Measurements from ENCODE around the gene FUOM.

Gene FUOM

GRCh38 chr10:133366130-133366478 is 8.3 kb upstream of the FUOM start:
- DNase-seq: no peak

DNA sequence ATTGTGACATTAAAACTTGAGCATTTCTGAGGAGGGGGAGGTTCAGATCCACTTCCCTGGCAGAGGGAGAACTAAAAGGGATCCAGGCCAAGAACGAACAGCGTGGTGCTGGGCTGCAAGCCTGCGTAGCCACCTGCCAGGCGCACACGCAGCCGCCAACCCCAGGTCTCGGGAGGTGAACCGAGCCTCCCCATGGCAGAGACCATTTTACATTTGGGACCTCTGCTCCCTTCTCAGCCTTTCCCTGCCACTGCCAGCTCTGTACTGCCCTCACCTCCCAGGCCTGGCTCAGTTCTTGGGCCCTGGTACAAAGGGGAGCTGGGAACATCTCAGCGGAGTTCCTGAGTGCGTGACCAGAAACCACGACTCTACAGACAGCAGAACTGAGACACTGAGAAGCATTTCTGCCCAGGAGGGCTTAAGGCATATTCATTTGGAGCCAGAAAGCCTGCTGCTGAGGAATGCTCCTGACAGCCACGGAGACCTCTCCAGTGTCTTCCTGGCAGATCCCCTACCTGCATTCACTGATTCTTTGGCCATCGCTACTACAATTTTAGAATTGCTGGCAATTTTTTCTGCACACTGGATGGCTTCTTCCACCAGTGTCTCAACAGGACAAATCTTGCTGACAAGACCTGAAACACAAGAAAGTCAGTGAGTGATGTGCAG is 7.8 kb upstream of the FUOM start:
- DNase-seq: no peak

- no peak for DNase-seq
Measured at GRCh38 chr10:133364645-133365431, 7.0 kb upstream of the FUOM start.

DNA sequence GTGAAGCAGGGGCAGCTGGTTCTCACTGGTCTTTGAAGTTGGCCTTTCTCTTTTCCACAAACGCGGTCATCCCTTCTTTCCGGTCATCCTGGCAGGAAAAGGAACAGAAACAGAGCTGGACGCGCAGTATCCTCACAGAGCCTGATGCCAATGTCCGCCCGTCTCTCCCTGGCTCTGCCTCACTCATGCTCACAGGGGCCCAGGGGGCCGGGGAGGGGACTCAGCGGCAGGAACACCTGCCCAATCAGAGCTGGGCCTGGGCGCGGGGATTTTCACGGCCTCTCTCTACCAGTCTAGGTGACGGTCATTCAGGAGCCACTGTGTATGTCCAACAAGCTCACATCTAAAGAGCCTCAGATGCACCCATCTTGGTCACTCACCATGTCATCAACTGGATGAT is 5.0 kb upstream of the FUOM start:
- DNase-seq: no peak

- DNase-seq: no peak
Measured at GRCh38 chr10:133361773-133362441, 4.1 kb upstream of the FUOM start.

GRCh38 chr10:133361227-133361626 is 3.4 kb upstream of the FUOM start:
- DNase-seq: no peak

DNA sequence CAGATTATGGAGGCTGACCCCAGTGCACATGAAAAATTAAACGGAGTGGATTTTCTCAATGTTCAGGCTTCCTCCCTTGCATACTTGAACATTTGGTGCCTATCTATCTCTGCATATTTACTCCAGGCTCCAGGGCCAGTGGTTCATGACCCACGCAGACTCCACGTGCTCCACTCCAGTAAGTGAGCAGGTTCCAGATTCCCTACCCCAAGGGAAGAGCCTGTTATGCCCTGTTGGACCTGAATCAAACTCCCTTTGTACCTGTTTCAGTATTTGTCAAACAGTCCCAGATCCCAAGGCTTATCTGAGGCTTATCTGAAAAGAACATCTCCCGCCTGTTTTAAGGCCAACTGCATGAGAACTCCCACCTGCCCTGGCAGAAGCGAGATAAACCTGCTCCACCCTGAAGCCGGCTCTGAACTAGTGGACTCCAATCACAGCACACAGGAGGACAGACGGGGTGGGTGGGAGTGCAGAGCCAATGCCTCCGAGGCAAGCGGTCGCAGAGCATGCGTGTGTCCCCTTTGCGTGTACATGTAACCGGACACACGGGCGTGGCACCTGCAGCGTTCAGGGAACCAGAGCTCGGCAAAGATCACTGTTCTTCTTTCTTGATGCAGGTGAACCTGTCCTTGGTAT is 2.3 kb upstream of the FUOM start:
- no peak for DNase-seq

GRCh38 chr10:133359554-133359971 is 1.7 kb upstream of the FUOM start:
- no peak for DNase-seq

DNA sequence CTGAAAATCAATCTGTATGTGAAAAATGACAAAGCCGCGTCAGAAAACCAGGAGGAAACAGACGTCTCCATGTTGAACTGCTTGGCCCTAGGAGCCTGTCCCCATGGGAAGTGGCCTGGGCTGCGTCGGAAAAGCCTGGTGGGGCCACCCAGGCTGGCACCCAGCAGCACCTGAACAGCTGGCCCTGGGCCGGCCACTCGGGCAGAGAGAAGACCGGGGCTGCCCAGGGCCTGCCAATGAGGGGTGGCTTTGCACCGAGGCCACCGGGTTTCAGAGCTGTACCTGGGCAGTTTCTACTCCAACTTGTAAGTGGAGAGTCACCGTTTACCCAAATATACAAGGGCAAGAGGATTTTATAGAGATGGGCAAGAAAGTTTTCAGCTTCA is 1.1 kb upstream of the FUOM start:
- no peak for DNase-seq

DNA sequence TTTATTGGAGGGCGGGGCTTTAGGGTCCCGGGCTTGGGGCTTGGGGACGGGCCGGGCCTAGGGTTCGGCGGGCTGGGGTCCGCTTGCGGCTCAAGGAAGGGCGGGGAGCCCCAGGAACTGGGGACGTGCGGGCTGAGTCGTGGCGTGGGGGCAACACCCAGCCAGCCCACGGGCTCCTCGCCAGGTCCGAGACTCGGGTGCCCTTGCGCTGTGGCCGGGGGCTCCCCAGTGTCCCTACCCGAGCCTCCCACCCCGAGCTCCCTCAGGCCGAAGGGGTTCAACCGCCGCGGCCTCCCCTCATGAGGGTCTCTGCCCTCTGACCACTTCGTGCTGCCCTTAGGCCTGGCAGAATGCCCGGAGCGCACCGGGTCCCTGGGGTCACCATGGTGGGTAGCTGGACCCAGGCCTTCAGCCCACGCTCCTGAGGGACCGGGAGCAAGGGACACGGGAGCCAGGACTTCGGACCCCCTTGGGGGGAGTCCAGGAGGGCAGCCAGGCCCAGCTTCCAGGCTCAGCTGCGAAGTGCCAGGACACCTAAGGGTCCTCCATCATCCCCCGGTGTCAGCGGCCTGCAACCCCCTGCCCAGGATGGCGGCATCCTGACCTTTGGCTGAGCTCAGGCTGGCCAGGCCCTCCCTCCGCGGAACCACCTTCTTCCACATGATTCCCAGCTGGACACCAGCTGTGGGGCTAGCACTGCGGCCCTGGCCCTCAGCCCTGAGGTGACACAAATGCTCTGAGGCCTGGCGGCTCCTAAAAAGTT is 524 bp upstream of the FUOM start:
- DNase-seq: no peak

DNA sequence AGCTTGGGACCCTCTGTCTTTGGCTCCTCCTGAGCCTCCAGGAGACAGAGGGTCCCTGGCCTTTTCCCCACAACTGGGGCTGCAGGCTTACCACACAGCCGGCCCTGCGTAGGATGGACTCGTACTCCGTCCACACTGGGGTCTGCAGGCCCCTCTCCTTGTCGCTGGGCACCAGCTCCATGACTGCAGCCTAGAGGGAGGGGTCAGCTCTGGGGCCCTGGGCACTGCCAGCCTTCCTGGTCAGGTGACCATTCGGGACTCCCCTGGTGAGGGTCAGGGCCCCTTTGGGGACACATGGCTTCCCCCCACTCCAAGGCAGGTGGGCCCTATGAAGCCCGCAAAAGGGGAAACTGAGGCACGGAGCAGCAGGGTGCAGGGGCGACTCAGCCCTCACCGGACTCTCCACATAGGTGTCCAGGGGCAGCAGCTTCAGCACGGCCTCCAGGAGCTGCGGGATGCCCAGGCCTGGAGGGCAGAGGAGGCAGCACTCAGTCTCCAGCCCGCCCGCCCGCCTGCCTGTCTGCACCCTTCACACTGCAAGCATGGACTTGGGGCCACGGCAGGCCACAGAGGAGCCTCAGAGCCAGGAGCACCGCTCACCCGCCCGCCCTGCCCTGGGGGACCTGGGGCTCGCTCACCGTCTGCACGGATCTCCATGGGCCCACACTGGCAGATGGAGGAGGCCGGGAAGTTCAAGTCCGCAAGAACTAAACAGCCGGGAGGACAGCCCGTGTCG is 1.1 kb downstream of the FUOM start:
- DNase-seq: no peak

DNA sequence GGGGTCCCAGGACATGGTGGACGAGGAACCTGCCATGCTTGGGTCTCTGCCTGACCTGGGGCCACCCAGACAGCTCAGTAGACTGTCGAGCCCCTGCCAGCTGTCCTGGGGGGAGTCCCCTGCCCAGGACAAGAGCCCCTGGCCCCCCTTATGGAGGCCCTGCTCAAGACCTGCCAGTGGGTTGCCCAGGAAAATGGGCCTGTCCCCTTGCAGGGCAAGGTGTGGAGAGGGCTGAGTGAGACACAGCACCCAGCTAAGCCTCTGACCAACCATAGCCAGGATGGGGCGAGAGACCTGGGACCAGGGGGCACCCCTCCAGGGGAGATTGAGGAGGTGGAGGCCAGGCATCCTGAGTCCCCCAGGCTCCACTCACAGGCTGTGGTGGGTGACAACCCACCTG is 1.8 kb downstream of the FUOM start:
- DNase-seq: no peak

- DNase-seq: no peak
Measured at GRCh38 chr10:133355266-133355665, 2.6 kb downstream of the FUOM start.

- no peak for DNase-seq
Measured at GRCh38 chr10:133354672-133355240, 3.1 kb downstream of the FUOM start.

DNA sequence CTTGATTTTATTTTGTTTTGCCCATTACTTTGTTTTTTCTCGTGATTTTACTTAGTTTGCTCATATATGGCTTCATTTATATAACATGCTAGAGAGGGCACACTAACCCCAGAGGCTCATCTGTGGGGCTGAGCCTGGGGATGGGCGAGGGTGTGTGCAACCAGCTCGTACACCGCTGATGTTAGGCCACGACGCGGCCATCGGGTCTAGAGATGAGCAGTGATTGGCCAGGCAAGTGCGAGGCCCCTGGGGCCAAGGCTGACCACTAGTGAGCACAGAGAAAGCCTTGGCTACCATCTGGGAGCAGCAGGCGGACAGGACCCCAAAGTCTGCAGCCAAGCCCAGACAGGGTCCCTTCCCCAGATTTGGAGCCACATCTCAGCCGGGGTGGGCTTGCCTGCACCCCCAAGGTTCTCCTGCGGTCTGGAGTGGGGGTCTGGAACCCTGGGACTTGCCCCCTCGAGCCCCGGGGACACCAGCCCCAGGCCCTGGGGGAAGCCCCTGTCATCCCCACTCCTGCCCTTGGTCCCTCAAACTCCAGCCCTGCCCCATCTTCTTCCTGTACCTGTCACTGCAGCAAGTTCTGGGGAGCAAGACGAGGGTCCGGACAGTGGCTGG is 3.7 kb downstream of the FUOM start:
- no peak for DNase-seq

DNA sequence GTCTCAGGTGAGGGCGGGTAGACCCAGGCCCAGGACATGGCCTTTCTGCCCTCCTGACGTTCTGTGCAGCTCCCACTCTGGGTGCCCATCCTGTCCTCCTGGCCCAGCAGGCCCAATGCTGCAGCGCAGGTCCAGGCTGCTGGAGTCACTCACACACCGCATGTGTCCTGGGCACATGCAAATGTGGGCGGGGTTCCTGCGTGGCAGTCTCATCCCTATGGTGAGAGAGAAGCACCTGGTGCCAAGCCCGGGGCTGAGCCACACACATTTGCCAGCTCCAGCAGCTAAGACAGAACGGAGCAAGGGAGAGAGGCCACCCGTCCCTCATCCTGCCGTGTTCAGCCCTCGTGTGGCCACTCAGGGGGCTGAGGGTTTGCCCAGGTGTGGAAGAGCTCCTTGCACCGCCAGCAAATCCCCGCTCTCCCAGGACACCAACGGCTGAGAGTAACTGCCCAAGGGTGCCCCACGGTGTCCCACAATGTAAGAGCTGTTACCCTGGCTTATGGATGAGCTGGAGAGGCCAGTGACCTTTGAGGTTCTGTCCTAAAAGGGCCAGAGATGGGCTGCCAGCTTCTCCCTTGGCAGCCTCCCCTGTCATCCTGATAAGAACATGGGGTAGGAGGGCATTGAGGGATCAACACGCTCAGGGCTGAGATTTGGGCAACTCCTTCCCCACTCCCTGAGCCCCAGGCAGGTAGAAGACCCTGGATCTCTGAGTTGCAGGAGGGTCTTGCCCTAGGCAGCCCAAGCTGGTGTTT is 4.4 kb downstream of the FUOM start:
- DNase-seq: no peak

DNA sequence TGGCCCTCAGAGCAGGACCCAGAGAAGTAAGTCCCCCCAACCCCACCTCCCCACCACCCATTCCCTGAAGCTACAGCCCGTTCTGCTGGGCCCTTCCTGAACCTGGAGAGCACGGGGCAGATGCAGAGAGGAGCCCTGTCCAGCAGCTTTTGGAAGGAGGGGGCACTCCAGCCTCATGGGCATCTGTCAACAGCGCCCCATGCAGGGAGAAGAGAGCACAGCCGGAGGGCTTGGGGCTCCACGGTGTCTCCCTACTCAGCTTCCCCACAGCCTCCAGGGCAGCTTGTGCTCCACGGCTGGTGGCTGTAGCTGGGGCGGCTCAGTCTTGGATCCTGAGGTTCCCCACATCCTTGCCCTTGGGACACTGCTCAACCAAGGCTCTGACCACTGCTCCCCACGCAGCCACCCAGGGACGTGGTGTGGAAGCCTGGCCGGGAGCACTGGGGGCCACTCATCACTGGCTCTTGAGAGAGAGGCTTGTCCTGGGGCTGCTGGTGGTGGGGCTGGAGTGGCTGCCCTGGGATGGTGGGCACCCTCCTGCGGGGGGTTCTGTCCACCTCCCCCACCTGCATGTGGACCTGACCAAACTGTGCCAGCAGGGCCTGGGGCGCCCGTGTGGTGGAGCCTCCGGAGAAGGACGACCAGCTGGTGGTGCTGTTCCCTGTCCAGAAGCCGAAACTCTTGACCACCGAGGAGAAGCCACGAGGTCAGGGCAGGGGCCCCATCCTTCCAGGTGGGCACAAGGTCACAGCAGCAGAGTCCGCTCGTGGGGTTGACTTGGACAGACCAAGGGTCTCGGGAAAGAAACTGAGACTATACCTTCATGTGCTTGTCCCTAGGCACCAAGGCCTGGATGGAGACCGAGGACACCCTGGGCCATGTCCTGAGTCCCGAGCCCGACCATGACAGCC is 6.2 kb downstream of the FUOM start:
- no peak for DNase-seq

- DNase-seq: no peak
Measured at GRCh38 chr10:133350950-133351329, 6.9 kb downstream of the FUOM start.

GRCh38 chr10:133350283-133350949 is 7.4 kb downstream of the FUOM start:
- DNase-seq: no peak
